ENCODE data around the gene RNF181.
"Not testable (repeated sequence)": the region's sequence is repeated elsewhere in the genome, so short reads cannot be mapped to it uniquely, and the experiment has no call there.

DNA sequence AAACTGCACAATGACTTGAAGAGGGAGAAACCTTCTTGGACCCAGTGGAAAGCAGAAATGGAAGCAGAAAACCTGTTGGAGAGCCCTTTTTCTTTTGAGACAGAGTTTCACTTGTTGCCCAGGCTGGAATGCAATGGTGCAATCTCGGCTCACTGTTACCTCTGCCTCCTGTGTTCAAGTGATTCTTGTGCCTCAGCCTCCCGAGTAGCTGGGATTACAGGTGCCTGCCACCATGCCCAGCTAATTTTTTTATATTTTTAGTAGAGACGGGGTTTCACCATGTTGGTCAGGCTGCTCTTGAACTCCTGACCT, 8.5 kb downstream of the RNF181 start:
- TF ChIP-seq, protein P1, sequence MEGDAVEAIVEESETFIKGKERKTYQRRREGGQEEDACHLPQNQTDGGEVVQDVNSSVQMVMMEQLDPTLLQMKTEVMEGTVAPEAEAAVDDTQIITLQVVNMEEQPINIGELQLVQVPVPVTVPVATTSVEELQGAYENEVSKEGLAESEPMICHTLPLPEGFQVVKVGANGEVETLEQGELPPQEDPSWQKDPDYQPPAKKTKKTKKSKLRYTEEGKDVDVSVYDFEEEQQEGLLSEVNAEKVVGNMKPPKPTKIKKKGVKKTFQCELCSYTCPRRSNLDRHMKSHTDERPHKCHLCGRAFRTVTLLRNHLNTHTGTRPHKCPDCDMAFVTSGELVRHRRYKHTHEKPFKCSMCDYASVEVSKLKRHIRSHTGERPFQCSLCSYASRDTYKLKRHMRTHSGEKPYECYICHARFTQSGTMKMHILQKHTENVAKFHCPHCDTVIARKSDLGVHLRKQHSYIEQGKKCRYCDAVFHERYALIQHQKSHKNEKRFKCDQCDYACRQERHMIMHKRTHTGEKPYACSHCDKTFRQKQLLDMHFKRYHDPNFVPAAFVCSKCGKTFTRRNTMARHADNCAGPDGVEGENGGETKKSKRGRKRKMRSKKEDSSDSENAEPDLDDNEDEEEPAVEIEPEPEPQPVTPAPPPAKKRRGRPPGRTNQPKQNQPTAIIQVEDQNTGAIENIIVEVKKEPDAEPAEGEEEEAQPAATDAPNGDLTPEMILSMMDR (IDR thresholded peaks at IDR 0.05; ENCODE audit: insufficient read depth, low read length): not testable (repeated sequence)
- TF ChIP-seq POLR2AphosphoS5 (IDR thresholded peaks at IDR 0.05; ENCODE audit: low read depth): not testable (repeated sequence)
- TF ChIP-seq, protein P2, sequence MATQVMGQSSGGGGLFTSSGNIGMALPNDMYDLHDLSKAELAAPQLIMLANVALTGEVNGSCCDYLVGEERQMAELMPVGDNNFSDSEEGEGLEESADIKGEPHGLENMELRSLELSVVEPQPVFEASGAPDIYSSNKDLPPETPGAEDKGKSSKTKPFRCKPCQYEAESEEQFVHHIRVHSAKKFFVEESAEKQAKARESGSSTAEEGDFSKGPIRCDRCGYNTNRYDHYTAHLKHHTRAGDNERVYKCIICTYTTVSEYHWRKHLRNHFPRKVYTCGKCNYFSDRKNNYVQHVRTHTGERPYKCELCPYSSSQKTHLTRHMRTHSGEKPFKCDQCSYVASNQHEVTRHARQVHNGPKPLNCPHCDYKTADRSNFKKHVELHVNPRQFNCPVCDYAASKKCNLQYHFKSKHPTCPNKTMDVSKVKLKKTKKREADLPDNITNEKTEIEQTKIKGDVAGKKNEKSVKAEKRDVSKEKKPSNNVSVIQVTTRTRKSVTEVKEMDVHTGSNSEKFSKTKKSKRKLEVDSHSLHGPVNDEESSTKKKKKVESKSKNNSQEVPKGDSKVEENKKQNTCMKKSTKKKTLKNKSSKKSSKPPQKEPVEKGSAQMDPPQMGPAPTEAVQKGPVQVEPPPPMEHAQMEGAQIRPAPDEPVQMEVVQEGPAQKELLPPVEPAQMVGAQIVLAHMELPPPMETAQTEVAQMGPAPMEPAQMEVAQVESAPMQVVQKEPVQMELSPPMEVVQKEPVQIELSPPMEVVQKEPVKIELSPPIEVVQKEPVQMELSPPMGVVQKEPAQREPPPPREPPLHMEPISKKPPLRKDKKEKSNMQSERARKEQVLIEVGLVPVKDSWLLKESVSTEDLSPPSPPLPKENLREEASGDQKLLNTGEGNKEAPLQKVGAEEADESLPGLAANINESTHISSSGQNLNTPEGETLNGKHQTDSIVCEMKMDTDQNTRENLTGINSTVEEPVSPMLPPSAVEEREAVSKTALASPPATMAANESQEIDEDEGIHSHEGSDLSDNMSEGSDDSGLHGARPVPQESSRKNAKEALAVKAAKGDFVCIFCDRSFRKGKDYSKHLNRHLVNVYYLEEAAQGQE (IDR thresholded peaks at IDR 0.05; ENCODE audit: insufficient replicate concordance, low read depth): not testable (repeated sequence)
